ENCODE results near the gene SLC30A2. TPM values are rescaled to one million over a fixed set of nuclear protein-coding genes. Genes with fewer than 3 reads are reported as not detected.

SLC30A2 gene
- total and polyA plus RNA-seq, 9 of the 15 experiments (the other 6 are each of a cell fraction or from before 2014, with no cell fraction given): 0.01 to 0.18 (median 0.06) TPM; not detected in 3

GRCh38 chr1:25991937-25992688 lies 53.8 kb downstream of the SLC30A2 start (continued):
- TF ChIP-seq MED1 (CRISPR knock-in tag; IDR thresholded peaks at IDR 0.05; ENCODE audit: borderline replicate concordance) (no peak), ZFP91 (CRISPR knock-in tag; IDR thresholded peaks at IDR 0.05) (no peak), ZNF143 (CRISPR knock-in tag; IDR thresholded peaks at IDR 0.05) (no peak), SRSF7 (optimal IDR thresholded peaks at IDR 0.05; ENCODE audit: low read depth, low read length) (no peak), TBL1XR1 (IDR thresholded peaks at IDR 0.05; ENCODE audit: low read length in 2 of 2) (no peak), ZBTB8A (IDR thresholded peaks at IDR 0.05; ENCODE audit: partially characterized antibody) (no peak), ID3 (CRISPR knock-in tag; IDR thresholded peaks at IDR 0.05) (no peak), ID3 (tag; IDR thresholded peaks at IDR 0.05) (no peak), RAD21 (CRISPR knock-in tag; conservative IDR thresholded peaks at IDR 0.05 in 1 of 2, IDR thresholded peaks at IDR 0.05 in 1 of 2) (no peak), CGGBP1 (CRISPR knock-in tag; IDR thresholded peaks at IDR 0.05) (0 out of 2 replicates have a peak, but pooled peaks have one; percentile 35)
